ENCODE measurements around the gene PRSS57. TPM values are rescaled to one million over a fixed set of nuclear protein-coding genes. Genes with fewer than 3 reads are reported as not detected.

PRSS57 gene
- total RNA-seq, 1 donor from 2014 or later, result not detected

GRCh38 chr19:694481-695351, 536 bp downstream of the PRSS57 start:
- DNase-seq (ENCODE audit: low read depth in 2 of 2), result no peak

- no peak for DNase-seq (ENCODE audit: low read depth in 2 of 2)
Measured at GRCh38 chr19:690203-690602, 5.0 kb downstream of the PRSS57 start.

DNA sequence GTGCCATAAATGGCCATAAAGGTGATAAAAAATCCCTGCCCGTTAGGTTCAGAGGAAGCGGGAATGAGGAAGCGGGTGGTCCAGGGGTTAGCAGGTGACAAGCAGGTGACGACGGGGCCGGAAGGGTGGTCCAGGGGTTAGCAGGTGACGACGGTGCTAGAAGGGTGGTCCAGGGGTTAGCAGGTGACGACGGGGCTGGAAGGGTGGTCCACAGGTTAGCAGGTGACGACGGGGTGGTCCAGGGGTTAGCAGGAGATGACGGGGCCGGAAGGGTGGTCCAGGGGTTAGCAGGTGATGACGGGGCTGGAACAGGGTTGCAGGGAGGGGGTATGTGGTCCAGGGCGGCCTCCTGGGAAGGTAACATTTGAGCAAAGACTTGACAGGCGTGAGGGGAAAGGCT, 6.3 kb downstream of the PRSS57 start:
- DNase-seq (ENCODE audit: low read depth in 2 of 2), result no peak

DNA sequence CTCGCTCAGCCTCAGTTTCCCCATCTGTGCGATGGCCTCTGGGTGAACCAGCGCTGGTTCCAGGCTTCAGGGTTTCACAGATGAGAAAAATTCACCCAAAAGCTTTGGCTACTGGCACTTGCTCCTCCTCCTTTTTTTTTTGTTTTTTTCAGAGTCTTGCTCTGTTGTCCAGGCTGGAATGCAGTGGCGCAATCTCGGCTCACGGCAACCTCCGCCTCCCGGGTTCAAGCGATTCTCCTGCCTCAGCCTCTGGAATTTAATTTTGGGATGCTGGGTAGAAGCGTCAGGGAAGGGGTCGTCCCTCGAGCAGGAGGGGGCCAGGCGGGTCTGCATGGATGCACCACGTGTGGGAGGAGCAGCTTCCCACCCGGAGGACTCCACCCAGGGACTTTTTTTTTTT, 7.0 kb downstream of the PRSS57 start:
- DNase-seq (ENCODE audit: low read depth in 2 of 2), result no peak

GRCh38 chr19:687569-688166, 7.6 kb downstream of the PRSS57 start:
- DNase-seq (ENCODE audit: low read depth in 2 of 2), result no peak

DNA sequence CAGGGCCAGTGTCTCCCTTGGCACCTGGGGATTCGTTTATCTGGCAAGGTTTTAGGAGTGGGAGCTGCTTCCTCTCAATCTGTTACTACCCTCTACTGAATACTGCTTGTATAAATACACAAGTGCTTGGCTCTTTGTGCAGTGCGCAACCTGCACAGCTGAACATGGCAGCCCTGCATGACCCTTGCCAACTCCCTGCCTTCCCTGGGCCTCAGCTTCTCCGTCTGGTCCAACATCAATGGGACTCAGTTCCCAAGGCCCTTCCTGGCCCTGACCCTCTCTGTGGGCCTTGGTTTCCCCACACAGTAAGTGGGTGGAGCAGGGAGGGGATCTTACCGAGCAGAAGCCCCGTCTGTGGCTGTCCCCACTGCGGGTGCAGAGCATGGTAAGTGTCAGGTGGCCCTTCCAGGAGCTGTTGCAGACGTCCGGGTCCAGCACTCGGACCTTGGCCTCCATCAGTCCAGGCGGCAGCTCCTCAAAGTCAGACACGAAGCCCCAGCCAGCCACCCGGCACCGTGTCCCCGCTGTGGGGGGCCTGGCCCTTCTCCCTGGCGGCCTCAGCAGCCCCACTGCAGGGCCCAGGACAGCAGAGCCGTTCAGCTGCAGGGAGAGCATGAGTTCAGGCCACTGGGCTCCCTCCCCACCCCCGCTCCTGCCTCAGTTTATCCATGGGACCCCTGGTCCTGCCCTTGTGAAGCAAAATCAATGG, 8.5 kb downstream of the PRSS57 start:
- DNase-seq (ENCODE audit: low read depth in 2 of 2), result no peak

GRCh38 chr19:685454-685931, 9.8 kb downstream of the PRSS57 start:
- DNase-seq (ENCODE audit: low read depth in 2 of 2), result no peak

GRCh38 chr19:682678-683320, 12.5 kb downstream of the PRSS57 start:
- no peak for DNase-seq (ENCODE audit: low read depth in 2 of 2)

GRCh38 chr19:681029-682019, 13.9 kb downstream of the PRSS57 start:
- DNase-seq (ENCODE audit: low read depth in 2 of 2), result peak; percentile 90 to 97

DNA sequence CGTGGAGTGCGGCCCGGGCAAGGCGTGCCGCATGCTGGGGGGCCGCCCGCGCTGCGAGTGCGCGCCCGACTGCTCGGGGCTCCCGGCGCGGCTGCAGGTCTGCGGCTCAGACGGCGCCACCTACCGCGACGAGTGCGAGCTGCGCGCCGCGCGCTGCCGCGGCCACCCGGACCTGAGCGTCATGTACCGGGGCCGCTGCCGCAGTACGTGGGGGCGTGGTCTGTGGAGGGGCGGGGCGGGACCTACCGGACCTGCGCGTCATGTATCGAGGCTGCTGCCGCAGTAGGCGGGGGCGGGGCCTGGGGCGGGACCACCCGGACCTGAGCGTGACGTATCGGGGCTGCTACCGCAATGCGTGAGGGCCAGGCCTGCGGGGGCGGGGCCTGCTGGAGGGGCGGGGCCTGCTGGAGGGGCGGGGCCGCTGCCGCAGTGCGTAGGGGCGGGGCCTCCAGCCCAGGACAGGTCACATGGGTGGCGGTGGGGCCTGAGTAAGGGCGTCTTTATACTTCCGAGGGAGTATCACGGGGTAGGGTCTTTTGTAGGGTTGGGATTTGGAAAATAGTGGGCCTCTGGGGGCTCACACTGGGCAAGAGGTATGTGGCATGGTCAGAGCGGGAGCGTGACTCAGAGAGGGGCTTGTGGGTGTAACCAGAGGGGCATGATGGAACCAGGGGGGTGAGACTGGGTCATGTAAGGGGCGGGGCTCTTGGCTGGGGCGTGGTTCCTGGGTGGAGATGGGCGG, 14.8 kb downstream of the PRSS57 start:
- peak; percentile 92 to 99 for DNase-seq (ENCODE audit: low read depth in 2 of 2)

GRCh38 chr19:679418-680286, 15.6 kb downstream of the PRSS57 start:
- DNase-seq (ENCODE audit: low read depth in 2 of 2), result peak in 1 of 2 donors; percentile 51

- DNase-seq (ENCODE audit: low read depth in 2 of 2), result no peak
Measured at GRCh38 chr19:678791-679388, 16.4 kb downstream of the PRSS57 start.

DNA sequence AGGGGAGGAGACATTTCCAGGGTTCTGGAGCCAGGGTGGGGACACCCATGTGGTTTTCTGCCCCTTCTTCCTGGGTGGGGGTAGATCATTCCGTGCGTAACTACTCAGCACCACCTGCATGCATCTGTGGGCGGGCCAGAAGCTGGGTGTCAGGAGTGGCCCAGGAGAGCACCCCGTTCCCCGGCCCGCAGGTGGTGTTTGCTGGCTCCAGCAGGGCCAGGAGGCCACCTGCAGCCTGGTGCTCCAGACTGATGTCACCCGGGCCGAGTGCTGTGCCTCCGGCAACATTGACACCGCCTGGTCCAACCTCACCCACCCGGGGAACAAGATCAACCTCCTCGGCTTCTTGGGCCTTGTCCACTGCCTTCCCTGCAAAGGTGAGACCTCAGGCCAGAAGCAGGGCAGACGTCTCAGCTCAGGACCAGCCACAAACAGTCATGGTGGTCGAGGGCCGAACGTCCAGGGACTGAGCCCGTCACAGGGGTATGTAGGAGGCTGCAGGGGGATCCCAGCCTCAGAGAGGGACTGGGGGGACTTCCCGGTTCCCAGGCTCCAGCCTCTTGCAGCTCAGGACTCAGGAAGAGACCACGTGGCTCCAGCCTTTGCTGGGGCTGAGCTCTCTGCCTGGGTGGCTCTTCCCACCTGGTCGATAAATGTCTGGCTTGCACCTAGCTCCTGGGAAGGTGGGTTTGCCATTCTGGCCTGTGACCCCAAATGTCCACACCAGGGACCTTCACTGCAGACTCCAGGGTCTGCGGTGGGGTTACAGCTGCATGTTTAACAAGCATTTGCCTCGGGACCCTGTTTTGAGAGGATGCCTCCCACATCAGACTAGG, 17.4 kb downstream of the PRSS57 start:
- no peak for DNase-seq (ENCODE audit: low read depth in 2 of 2)

DNA sequence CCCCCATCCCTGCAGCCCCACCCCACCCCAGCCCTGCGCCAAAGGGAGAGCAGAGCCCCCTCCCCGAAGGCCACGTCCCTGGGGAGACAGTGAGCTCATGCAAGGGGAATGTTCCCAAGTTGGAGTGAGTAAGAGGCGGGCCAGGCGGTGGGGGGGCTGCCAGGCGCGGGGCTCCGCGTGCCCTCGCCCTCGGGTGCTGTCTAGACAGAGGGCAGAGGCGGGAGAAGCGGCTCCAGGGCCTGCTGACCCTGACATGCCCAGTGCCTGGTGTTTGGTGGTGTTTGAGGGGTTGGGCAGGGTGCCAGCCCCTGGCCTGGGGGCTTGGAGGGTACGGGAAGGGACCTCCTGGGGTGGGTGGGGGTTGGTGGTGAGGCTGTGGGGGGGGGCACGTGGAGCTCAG, 18.1 kb downstream of the PRSS57 start:
- DNase-seq (ENCODE audit: low read depth in 2 of 2), result peak in 1 of 2 donors; percentile 53

DNA sequence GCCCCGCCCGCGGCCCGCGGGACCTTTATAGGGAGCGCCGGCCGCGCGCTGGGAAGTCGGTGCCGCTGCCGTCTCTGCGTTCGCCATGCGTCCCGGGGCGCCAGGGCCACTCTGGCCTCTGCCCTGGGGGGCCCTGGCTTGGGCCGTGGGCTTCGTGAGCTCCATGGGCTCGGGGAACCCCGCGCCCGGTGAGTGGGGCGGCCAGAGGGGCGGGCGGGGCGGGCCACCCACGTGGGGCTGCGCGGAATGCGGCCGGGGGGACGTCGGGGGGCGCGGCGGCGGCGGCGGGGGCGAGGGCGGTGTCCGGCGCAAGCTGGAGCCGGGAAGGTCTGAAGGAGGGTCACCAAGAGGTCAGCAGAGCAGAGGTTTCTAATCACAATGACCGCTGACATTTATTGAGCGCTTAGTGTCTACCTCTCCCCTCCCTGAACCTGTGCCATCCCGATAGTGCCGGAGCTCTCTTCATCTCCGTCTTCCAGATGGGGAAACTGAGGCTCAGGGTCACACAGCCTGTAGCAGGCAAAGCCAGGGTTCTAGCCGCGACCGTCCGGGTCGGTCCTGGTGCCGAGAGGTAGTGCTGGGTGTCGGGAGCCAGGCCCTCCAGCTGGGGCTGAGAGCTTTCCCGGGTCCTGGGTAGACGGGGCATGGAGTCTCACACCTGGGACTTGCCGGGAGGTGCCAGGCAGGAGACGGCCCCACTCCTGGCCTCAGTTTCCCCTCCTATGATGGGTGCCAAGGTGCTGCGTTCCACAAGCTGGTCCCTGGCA, 18.7 kb downstream of the PRSS57 start, which contains the start of gene FSTL3:
Gene FSTL3, plus strand, starts transcription at position 54 of the 767 bp plus-strand sequence. Its CDS starts 32 bp downstream, at position 86.
- no peak for DNase-seq (ENCODE audit: low read depth in 2 of 2)

DNA sequence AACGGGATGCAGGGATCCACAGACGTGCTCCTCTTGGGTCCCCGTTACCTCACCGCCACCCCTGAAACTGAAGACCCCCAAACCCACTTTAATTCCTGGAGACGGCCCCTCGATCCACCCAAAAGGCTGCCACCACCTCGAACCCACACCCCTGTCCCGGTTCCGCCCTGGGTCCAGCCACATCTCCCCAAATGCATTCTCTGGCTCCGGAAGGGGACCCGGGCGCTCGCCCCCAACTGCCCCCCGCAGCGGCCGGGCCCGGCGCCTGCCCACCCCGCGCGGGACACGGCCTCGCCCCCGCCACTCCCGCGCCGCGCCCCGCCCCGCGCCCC, 19.3 kb downstream of the PRSS57 start:
- DNase-seq (ENCODE audit: low read depth in 2 of 2), result no peak
